ENCODE measurements around the gene FBXL17.

The FBXL17 gene

DNA sequence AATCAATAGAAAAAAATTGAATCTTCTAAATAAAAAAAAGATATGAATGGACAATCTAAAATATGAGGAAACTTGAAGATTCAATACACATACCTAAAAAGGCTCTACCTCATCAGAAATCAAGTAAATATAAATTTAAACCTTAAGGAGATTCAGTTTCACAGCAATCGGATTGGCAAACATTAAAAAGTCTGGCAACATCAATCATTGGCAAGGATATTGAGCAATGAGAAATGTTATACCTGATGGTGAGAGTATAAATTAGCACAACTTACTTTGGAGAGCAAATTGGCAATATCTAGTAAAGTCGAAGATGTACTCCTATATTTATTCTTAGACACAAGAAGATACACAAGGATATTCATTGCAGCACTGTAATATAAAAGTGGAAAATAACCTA, 436.8 kb downstream of the FBXL17 start:
- no peak for DNase-seq

DNA sequence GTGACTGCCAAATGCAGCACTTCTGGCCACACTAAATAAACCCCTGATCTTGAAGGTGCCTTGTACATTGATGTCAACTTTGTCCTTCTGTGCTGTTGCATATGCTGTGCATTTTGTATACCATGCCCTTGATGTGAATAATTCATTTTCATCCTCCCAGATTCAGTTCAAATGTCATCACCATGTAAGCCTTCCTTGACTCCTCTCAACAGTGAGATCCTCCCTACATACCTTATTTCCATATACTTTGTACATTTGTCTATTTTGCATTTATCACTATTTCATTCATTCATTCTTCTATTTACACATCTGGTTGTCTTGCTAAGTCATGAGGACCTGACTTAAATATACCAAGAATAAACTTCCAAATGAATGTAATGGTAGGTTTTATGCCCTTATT, 438.0 kb downstream of the FBXL17 start:
- DNase-seq, result no peak

DNA sequence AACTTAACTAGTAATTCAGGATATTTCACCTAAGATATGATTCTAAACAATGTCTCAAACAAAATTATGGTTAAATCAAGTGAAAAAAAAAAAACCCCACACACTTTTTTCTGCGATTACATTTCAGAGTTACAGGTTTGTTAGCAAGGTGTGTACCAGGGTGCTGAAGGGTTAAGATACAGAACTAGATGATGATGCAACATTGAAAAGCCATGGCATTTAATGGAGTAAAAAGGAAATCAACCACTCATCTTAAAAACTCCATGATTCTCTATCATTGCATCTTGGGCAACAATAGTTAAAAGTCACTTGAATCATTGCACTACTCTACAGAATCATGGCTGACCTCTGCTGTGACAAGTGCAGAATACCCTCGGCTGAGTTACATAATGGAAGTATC, 440.9 kb downstream of the FBXL17 start:
- no peak for DNase-seq

GRCh38 chr5:107937651-107938355, 444.1 kb downstream of the FBXL17 start:
- no peak for DNase-seq

GRCh38 chr5:107937204-107937603, 444.7 kb downstream of the FBXL17 start:
- DNase-seq, result no peak

GRCh38 chr5:107936515-107936914, 445.4 kb downstream of the FBXL17 start:
- DNase-seq, result no peak

DNA sequence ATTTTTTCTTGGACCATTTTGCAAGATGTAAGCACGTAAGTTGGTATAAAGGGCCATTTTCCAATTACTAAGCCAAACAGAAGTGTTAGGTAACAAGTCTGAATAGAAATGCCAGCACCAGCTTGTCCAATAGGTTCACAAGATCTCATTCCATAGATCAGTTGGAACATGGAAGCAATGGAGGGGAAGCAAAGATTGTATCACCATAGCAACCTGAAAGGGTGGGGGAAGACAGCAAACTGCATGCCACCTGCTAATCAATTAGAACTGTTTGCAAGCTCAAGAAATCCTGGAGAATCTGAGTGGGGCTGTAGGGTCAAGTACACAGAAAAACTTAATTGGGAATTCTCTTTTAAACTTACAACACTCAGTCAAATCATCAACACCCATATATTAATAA, 446.3 kb downstream of the FBXL17 start:
- no peak for DNase-seq

DNA sequence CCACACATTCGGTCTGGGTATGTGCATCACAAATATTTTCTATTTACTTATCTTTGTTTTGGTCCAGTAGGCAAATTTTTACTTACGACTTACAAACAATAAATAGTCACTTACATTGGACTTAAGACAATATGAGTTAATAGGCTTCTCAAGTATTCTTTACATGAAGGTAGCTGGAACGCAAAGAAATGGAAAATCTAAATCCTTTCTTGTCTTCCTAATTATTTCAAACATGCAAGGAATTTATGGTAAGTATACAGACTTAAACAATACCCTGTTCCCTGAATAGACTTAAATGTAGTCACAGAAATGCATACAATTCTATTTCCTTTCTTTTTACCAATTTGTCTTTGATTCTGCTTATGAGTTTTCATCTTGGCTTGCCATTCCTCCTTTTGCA, 448.6 kb downstream of the FBXL17 start:
- DNase-seq, result no peak

DNA sequence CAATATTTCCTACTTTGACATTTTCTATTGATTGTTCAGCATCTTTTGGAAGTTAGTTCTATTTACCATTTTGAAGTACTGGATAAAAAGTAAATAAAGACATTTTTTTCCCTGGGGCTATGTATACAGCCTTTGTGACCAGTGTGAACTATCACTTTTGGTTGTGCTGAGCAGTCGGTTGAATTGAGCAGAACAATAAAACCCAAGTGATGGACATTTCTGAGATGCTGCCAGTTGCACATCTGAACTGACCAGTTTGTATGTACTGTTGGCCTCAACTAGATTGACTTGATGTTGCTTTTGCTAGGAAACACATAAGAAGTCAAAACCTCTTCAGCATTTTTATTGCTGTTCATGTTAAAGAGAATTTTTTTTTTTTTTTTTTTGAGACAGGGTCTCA, 451.0 kb downstream of the FBXL17 start:
- no peak for DNase-seq

DNA sequence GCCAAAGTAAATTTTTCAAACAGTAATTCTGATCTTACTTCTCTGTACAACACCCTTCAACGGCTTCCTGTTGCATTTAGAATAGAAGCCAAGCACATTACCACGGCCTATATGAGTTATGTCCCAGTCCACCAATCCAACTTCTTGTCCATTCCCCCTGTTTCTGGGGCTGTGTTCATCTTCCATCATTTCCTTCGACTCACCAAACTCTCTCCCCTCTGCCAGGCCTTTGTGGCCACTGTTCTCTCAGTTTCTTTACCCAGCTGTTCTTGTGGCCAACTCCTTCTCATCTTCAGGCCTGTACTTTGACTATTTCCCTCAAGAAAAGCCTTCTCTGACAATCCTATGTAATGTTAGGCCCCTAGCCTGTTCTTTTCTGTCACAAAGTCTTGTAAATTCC, 451.8 kb downstream of the FBXL17 start:
- DNase-seq, result no peak

- DNase-seq, result no peak
Observed at GRCh38 chr5:107929080-107929479, 452.8 kb downstream of the FBXL17 start.

- DNase-seq, result no peak
Observed at GRCh38 chr5:107926121-107926520, 455.8 kb downstream of the FBXL17 start.

DNA sequence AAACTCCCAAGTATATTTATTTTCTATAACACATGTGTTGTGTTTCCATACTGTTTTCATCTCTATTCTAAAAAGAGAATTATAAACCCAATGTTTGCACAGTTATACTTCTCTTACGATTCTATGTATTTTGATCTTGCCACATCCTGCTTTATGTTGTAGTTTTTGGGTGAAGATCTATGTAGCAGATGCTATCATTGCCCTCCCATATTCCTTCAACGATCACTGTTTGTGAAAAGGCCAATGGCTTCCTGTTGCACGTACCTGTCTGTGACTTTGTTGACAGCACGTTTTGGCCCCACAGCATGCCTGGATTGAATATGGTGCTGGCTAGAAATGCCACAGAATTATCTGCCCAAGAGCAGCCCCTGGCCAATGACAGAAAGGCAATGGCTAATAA, 456.7 kb downstream of the FBXL17 start:
- no peak for DNase-seq

- peak; percentile 75 for DNase-seq
Observed at GRCh38 chr5:107919969-107920368, 461.9 kb downstream of the FBXL17 start.

- peak; percentile 30 for DNase-seq
Observed at GRCh38 chr5:107919361-107919760, 462.5 kb downstream of the FBXL17 start.

- no peak for DNase-seq
Observed at GRCh38 chr5:107917983-107918382, 463.9 kb downstream of the FBXL17 start.

GRCh38 chr5:107916731-107917725, 464.9 kb downstream of the FBXL17 start:
- DNase-seq, result peak; percentile 10

- DNase-seq, result no peak
Observed at GRCh38 chr5:107915176-107915812, 466.6 kb downstream of the FBXL17 start.

GRCh38 chr5:107913494-107913893, 468.4 kb downstream of the FBXL17 start:
- no peak for DNase-seq

GRCh38 chr5:107900721-107901120, 481.2 kb downstream of the FBXL17 start:
- no peak for DNase-seq

- DNase-seq, result no peak
Observed at GRCh38 chr5:107894361-107894760, 487.5 kb downstream of the FBXL17 start.

DNA sequence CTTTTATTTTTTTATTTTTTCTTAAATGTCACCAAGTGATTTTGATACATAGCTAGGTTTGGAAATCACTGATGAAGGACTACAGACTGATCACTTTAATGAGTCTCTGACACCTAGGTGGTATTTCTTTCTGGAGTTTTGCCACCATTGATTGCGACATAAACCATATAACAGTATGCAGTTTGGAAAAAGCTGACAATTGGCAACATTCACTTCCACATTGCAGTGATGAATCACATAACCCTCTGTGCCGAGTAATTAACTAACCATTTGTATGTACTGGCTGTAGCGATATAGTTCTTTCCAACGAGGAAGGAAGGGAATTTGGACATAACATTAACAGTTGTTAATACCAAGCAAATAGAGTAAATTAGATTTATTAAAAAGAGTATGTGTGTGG, 488.3 kb downstream of the FBXL17 start:
- DNase-seq, result no peak

DNA sequence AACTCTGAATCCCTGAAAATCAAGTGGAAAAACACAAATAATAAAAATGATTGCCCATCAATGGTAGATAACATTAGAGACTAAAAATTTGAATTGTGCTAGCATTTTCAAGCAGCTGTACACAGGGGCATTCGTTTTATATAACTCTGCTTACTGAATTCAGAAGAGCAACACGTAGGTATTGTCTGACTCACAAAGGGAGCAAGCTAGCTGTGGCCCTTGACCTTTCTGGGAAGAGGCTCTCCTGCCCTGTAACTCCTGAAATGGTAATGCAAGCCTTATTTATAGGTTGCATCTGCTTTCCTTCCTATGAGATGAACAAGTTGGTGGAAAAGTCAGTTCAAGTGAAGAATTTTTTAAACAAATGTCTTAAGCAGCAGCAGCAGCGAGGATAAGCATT, 492.5 kb downstream of the FBXL17 start:
- DNase-seq, result no peak

GRCh38 chr5:107888541-107888940, 493.4 kb downstream of the FBXL17 start:
- DNase-seq, result no peak

Measured in activated CD4-positive, alpha-beta T cell treated with anti-CD3 and anti-CD28 coated beads, Interleukin-2, Interleukin-6, amounts not matched to agents 100 ng/mL and 50 ng/mL, durations not matched to agents 16 hours and 8 hours (primary cell).